Activated T-helper 2 cell treated with anti-CD3 and anti-CD28 coated beads, Interferon-gamma antibody, Interleukin-2, Interleukin-4, amounts not matched to agents 10 μg/mL and 5 μg/mL and 100 μg/mL, durations not matched to agents 14 hours and 24 hours and 36 hours (primary cell): ENCODE data around the gene NSL1. TPM values are rescaled to one million over a fixed set of nuclear protein-coding genes. Genes with fewer than 3 reads are reported as not detected.
"Not testable (repeated sequence)": the region's sequence is repeated elsewhere in the genome, so short reads cannot be mapped to it uniquely, and the experiment has no call there.

Experiments used
- DNase-seq: peaks from one replicate; pipeline ENCODE4 v3.0.0; 2021; ENCODE audit warnings: low spot score
- H3K27ac Mint-ChIP-seq: one replicate; pipeline ENCODE4 v1.8.0; 2021; ENCODE audit warnings: mixed read lengths
- H3K27me3 Mint-ChIP-seq: one replicate; pipeline ENCODE4 v1.8.0; 2021; ENCODE audit warnings: low read depth, mixed read lengths
- H3K36me3 Mint-ChIP-seq: one replicate; pipeline ENCODE4 v1.8.0; 2021; ENCODE audit warnings: low read depth, mixed read lengths
- H3K4me1 Mint-ChIP-seq: one replicate; pipeline ENCODE4 v1.8.0; 2021; ENCODE audit warnings: low read depth, mixed read lengths
- H3K4me3 Mint-ChIP-seq: one replicate; pipeline ENCODE4 v1.8.0; 2021; ENCODE audit warnings: low read depth, mild to moderate bottlenecking, moderate library complexity, mixed read lengths
- H3K9me3 Mint-ChIP-seq: one replicate; pipeline ENCODE4 v1.8.0; 2021; ENCODE audit warnings: mixed read lengths
- intact Hi-C: fragments of 100-400 bp; cut with micrococcal nuclease; formaldehyde crosslinking; loops from one replicate; pipeline ENCODE4 v1.15.1; 2023
- total RNA-seq: library from RNA; stranded (reverse); gene quantifications from 2 replicates; pipeline ENCODE4 v1.2.3, GENCODE V29; 2022

The NSL1 gene, protein sequence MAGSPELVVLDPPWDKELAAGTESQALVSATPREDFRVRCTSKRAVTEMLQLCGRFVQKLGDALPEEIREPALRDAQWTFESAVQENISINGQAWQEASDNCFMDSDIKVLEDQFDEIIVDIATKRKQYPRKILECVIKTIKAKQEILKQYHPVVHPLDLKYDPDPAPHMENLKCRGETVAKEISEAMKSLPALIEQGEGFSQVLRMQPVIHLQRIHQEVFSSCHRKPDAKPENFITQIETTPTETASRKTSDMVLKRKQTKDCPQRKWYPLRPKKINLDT
- 45.4 and 52.6 TPM in 2 replicates for total RNA-seq

DNA sequence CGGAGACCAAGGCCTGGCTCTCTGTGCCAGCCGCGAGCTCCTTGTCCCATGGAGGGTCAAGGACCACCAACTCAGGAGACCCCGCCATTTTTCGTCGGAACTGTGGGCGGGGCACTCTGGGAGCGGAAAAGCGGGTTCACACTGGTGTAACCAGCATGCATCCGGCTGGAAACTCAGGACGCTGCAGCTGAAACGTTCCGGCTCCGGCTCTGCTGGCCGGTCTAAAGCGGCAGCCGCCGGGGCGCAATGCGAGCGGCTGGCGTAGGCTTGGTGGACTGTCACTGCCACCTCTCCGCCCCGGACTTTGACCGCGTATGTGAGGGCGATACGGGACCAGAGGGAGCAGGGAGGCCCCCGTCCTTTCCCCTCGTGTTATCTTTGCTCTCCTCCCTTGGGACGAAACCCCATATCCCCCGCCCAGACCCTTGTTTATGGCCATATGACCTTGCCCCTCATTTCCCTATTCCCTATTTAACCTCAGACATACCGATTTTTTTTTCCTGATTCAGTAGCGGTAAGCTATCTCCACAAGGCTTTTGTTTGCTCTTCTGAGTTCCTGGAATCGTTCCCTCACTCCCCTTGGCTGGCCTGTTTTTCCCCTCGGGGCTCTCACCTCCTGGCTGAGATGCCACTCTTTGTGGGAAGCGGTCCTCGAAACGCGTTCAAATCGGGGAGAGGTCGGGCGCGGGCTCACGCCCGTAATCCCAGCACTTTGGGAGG, at the start of gene NSL1, which contains the start of gene TATDN3:
NSL1 (minus strand) TSS at position 102 of the 720 bp plus-strand sequence; CDS start at position 88, 14 bp downstream.
TATDN3 (plus strand) TSS at position 219 of the 720 bp plus-strand sequence; CDS start at position 247, 28 bp downstream.
- Mint-ChIP-seq H3K9me3 (peaks cover 7% of the 10 kb centered on the region), H3K27me3 (no peaks in the 10 kb centered on the region), H3K27ac (peak within 1 kb of the TSS; percentile 98), H3K4me3 (peak within 1 kb of the TSS; percentile 100), H3K36me3 (peaks cover 30% of the 10 kb centered on the region), H3K4me1 (peaks cover 25% of the 10 kb centered on the region)
- intact Hi-C loops, result loop anchor here (1.0 to 5.0 kb wide), 3 partner anchors 65 to 223 kb away; partner anchors contain the start of genes ANGEL2 and FLVCR1
- peak; percentile 94 for DNase-seq

DNA sequence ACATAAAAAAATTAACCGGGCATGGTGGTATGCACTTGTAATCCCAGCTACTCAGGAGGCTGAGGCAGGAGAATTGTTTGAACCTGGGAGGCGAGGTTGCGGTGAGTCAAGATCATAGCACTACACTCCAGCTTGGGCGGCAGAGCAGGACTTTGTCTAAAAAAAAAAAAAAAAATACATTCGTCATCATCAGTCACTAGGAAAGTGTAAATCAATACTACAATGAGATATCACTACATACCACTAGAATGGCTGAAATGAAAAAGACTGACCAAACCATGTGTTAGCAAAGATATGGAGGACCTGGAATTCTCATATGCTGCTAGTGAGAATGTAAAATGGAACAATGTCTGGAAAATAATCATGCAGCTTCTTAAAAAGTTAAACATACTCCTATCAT, 46.6 kb upstream of the NSL1 start:
- H3K4me1 Mint-ChIP-seq, result peaks cover 3% of the 10 kb centered on the region
- DNase-seq, result no peak
- H3K36me3 Mint-ChIP-seq, result no peaks in the 10 kb centered on the region
- no peak overlapping the region for H3K4me3 Mint-ChIP-seq
- H3K27me3 Mint-ChIP-seq, result no peaks in the 10 kb centered on the region
- intact Hi-C loops, result no loop called here
- no peak overlapping the region for H3K27ac Mint-ChIP-seq
- H3K9me3 Mint-ChIP-seq, result no peaks in the 10 kb centered on the region

DNA sequence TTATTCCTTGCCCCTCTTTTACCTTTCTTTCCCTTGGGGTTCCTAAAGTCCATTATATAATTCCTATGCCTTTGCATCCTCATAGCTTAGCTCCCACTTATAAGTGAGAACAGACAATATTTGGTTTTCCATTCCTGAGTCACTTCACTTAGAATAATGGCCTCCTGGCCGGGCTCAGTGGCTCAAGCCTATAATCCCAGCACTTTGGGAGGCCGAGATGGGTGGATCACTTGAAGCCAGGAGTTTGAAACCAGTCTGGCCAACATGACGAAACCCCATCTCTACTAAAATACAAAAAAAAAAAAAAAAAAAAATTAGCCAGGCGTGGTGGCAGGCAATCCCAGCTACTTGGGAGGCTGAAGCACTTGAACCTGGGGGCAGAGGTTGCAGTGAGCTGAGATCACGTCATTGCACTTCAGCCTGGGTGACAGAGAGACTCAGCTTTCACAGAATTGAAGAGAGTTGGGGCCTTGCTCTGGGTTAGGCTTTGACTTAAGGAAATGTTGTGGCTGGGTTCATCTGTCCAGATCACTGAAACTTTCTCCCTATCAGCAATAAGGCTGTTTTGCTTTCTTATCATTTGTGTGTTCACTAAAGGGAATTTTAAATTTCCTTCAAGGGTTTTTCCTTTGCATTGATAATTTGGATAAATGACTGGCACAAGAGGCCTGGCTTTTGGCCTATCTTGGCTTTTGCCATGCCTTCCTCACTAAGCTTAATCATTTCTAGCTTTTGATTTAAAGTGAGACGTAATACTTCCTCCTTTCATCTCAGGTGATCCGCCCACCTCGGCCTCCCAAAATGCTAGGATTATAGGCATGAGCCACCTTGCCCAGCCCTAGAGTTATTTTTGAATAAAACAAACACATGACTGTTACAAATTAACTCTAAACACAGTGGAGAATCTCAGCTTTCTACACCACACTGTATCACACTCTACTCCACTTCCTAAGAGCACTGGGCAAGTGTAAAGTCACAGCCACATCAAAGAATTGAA, 41.9 kb upstream of the NSL1 start:
- H3K27ac Mint-ChIP-seq, DNase-seq, H3K27me3 Mint-ChIP-seq, intact Hi-C loops, H3K4me1 Mint-ChIP-seq, H3K4me3 Mint-ChIP-seq, H3K9me3 Mint-ChIP-seq, H3K36me3 Mint-ChIP-seq: not testable (repeated sequence)

DNA sequence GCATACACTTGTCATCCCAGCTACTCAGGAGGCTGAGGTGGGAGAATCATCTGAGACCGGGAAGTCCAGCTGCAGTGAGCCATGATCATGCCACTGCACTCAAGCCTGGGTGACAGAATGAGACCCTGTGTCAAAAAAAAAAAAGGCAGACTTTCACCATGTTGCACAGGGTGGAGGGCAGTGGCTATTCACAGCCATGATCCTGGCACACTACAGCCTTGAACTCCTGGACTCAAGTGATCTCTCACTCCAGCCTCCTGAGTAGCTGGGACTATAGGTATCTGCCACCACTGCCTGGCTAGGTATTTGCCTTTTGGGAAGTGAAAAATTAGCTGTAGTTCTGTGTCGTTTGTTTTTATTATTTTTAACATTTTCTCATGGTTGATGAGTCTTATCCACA, 36.8 kb upstream of the NSL1 start:
- intact Hi-C loops, result no loop called here
- Mint-ChIP-seq H3K4me1 (peaks cover 3% of the 10 kb centered on the region), H3K9me3 (peaks cover 24% of the 10 kb centered on the region), H3K4me3 (no peak overlapping the region), H3K36me3 (peaks cover 3% of the 10 kb centered on the region), H3K27ac (no peak overlapping the region), H3K27me3 (no peaks in the 10 kb centered on the region)
- DNase-seq, result no peak

DNA sequence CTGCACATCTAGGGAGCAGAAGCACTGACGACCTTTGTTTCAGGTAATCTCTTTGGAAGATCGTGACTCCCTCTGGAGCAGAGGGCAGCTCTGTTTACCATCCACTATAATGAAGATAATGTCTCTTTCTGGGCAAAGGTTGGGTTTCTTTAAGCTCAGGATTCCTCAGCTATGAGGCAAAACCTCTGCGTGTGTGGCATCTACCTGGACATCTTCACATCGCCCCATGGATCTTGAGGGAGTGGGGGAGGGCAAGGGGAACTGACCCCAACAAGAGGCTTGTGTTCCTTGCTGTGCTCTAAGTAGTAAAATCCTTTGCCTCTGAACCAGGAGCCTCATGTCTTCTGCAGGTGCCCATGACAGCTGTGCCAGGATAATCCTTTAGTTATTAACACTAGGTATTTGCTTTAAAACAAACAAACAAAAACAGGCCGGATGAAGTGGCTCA, 36.3 kb upstream of the NSL1 start:
- H3K9me3 Mint-ChIP-seq, result peaks cover 24% of the 10 kb centered on the region
- H3K27ac Mint-ChIP-seq, result no peak overlapping the region
- no peak for DNase-seq
- peaks cover 3% of the 10 kb centered on the region for H3K4me1 Mint-ChIP-seq
- H3K36me3 Mint-ChIP-seq, result peaks cover 3% of the 10 kb centered on the region
- intact Hi-C loops, result no loop called here
- no peaks in the 10 kb centered on the region for H3K27me3 Mint-ChIP-seq
- no peak overlapping the region for H3K4me3 Mint-ChIP-seq

DNA sequence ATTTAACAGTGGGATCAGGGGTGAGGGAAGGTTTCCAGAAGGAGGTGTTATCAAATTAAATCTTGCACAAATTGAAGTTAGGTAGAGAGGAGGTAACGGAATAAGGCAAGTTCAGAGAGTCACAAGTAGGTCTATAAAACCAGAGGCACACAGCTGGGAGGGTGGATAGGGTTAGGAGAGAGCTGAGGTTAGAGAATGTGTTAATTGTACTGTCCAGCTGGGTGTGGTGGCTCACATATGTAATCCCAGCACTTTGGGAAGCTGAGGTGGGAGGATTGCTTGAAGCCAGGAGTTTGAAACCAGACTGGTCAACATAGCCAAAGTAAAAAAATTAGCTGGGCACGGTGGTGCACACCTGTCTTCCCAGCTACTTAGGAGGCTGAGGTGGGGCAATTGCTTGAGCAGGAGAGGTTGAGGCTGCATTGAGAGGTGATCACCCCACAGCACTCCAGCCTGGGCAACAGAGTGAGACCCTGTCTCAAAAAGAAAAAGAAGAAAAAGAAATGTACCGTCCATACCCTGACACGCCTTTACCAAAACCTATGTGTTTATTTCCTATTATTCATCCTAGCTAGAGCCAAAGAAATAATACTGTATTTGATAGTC, 35.7 kb upstream of the NSL1 start:
- Mint-ChIP-seq H3K4me3 (no peak overlapping the region), H3K9me3 (peaks cover 24% of the 10 kb centered on the region), H3K27ac (no peak overlapping the region), H3K27me3 (no peaks in the 10 kb centered on the region), H3K4me1 (peaks cover 3% of the 10 kb centered on the region), H3K36me3 (peaks cover 3% of the 10 kb centered on the region)
- intact Hi-C loops, result no loop called here
- DNase-seq, result no peak

DNA sequence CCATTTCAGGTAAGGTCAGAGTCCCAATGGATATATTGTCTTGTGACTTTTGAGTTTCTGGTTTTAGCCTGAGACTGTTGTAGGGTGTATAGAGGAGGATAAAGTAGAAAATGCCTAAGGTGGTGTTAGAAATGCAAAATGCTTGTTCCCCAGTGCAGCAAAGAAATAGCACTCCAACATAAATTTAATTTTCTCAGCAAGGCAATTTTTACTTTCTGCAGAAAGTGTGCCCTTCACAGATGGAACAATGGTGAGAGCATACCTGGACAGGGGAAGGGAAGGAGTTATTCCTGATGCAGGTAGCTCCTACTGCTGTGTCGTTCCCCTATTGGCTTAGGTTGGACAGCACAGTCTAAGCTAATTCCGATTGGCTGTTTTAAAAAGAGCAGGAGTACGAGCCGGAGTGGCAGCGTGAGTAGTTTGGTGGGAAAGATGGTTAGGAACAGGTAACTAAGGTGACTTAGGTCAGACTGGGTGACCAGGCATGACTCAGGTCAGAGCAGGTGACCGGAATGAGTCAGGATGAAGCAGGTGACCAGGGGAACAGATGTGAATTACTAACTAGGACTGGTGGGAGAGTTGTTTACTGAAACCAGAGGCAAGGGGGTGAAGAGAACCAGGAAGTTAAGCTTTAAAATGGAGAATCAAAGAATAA, 34.3 kb upstream of the NSL1 start:
- Mint-ChIP-seq H3K27ac (no peak overlapping the region), H3K4me3 (no peak overlapping the region), H3K9me3 (peaks cover 24% of the 10 kb centered on the region), H3K36me3 (peaks cover 3% of the 10 kb centered on the region), H3K27me3 (no peaks in the 10 kb centered on the region), H3K4me1 (no peaks in the 10 kb centered on the region)
- no peak for DNase-seq
- intact Hi-C loops, result no loop called here

DNA sequence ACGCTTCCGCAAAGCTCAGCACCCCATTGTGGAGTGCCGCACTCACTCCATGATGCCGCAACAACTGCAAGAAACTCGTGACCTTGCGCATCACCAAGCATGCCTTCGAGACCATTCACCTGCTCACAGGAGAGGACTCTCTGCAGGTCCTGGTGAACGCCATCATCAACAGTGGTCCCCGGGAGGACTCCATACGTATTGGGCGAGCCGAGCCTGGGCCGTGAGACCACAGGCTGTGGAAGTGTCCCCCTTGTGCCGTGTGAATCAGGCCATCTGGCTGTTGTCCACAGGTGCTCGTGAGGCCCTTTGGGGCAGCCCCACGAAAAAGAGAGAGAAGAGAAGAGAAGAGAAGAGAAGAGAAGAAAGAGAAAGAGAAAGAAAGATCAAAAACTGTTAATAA, 32.6 kb upstream of the NSL1 start:
- Mint-ChIP-seq H3K27ac (no peak overlapping the region), H3K4me1 (peaks cover 3% of the 10 kb centered on the region), H3K27me3 (no peaks in the 10 kb centered on the region), H3K4me3 (no peak overlapping the region), H3K9me3 (peaks cover 24% of the 10 kb centered on the region), H3K36me3 (peaks cover 3% of the 10 kb centered on the region)
- DNase-seq, result no peak
- intact Hi-C loops, result no loop called here

DNA sequence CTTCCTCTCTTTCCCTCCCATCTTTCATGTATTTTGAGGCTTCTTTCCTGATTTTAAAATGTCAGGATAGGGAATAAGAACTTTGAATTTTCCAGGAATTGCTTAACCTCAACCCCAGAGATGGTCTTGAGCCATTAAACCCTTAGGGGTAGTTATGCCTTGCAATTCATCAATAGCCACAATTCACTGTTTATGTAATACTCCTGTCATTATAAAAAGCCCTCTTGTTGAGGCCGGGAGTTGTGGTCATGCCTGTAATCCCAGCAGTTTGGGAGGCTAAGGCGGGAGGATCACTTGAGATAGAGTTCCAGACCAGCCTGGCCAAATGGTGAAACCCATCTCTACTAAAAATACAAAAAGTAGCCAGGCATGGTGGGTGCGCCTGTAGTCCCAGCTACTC, 31.4 kb upstream of the NSL1 start:
- H3K9me3 Mint-ChIP-seq, result peaks cover 24% of the 10 kb centered on the region
- intact Hi-C loops, result no loop called here

DNA sequence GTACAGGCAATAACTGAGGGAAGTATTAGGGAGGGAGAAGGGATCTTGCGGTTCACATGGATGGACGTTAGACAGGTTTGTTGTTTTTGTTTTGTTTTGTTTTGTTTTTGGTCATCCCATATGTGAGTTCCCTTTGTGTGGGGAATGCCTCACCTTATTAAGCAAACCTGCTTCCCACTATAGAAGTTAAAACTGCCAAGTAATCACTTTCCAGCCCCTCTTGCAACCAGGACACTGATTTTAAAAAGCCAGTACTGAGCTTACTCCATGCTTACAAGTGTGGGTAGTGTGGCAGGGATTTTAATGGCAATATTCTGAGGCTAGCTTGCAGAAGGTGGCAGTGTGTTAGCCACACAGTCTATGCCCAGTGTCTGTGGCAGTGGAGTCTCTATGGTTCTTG, 29.4 kb upstream of the NSL1 start:
- intact Hi-C loops, result loop anchor here (1.0 kb wide), 1 partner anchor 36 kb away; no protein-coding TSS in a partner anchor
- Mint-ChIP-seq H3K4me1 (peaks cover 3% of the 10 kb centered on the region), H3K27me3 (no peaks in the 10 kb centered on the region), H3K27ac (no peak overlapping the region), H3K4me3 (no peak overlapping the region), H3K36me3 (peaks cover 6% of the 10 kb centered on the region), H3K9me3 (peaks cover 21% of the 10 kb centered on the region)
- no peak for DNase-seq

More for the DNA sequence above, 31.4 kb upstream of the NSL1 start:
- peaks cover 3% of the 10 kb centered on the region for H3K36me3 Mint-ChIP-seq
- H3K4me1 Mint-ChIP-seq, result peaks cover 3% of the 10 kb centered on the region
- H3K27ac Mint-ChIP-seq, result no peak overlapping the region
- H3K27me3 Mint-ChIP-seq, result no peaks in the 10 kb centered on the region
- no peak overlapping the region for H3K4me3 Mint-ChIP-seq
- DNase-seq, result no peak

DNA sequence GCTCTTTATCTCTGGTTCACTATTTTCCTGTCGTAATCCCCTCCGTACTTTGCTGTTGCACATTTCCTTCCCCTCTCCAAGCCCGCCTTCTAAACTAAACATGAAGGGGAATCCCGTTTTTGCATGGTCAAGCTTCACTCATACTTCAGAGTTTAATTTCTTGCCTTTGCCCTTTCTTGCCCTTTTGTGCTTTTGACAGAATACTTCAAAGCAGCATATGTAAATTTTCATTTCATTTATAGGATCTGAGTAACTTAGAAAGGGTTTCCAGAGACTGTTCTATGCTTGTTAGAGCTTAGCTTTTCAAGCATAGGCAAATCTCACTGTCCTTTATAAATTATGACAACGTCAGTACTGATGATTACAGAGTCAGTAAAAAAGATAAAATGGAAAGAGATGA, 28.1 kb upstream of the NSL1 start:
- peaks cover 9% of the 10 kb centered on the region for H3K9me3 Mint-ChIP-seq
- intact Hi-C loops, result no loop called here
- peaks cover 3% of the 10 kb centered on the region for H3K4me1 Mint-ChIP-seq
- peaks cover 6% of the 10 kb centered on the region for H3K36me3 Mint-ChIP-seq
- no peak overlapping the region for H3K4me3 Mint-ChIP-seq
- DNase-seq, result no peak
- no peaks in the 10 kb centered on the region for H3K27me3 Mint-ChIP-seq
- H3K27ac Mint-ChIP-seq, result no peak overlapping the region
